GM12873 (cell line): ENCODE measurements around the gene PDE4D.

ENCODE experiments used
- TF ChIP-seq, protein P1 (sequence below): IDR thresholded peaks from 2 replicates; pipeline ENCODE4 v1.5.1; 2012; ENCODE audit warnings: low read depth, mild to moderate bottlenecking, moderate library complexity, low read length, control low read depth; ENCODE audit not compliant: insufficient read depth; ENCODE audit errors: missing control alignments

Gene PDE4D

DNA sequence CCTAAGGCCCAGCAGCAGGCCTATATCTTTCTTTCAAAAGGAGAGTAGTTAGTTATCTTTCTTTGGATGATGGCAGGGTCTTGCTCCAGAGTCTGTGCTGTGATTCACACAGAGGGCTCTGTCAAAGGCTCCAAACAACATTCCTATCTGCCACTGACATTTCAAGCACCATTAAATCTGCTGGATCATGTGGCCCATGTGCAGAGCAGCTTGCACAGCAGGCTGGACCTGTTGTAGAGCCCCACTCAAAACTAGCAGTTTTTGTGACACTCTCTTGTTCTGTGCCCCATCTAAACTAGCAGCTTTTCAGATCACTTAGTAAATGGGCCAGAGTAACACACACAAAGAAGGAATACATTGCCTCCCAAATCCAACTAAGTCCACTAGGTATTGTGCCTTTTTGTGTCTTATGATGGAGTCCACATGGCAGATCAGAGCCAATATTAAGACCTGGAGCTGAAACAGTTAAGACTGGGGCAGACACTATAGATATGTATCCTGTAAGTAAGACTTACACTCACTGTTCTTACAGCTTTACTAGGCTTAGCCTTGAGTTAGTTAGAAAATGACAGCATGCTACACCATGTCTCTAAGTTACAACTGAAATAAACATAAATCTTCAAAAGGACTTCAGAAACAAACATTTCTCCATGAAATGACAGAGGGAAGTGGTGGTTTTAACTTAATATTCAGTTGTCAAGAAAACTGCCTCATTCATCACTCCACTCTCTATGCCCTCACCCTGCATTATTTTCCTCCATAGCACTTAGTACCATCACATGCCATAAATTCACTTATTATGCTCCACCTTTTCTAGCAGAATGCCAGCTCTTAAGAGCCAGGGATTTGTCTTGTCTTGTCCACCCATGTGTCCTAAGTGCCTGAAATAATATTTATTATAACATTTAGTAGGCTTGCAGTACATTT, 909.7 kb downstream of the PDE4D start:
- TF ChIP-seq, protein P1, sequence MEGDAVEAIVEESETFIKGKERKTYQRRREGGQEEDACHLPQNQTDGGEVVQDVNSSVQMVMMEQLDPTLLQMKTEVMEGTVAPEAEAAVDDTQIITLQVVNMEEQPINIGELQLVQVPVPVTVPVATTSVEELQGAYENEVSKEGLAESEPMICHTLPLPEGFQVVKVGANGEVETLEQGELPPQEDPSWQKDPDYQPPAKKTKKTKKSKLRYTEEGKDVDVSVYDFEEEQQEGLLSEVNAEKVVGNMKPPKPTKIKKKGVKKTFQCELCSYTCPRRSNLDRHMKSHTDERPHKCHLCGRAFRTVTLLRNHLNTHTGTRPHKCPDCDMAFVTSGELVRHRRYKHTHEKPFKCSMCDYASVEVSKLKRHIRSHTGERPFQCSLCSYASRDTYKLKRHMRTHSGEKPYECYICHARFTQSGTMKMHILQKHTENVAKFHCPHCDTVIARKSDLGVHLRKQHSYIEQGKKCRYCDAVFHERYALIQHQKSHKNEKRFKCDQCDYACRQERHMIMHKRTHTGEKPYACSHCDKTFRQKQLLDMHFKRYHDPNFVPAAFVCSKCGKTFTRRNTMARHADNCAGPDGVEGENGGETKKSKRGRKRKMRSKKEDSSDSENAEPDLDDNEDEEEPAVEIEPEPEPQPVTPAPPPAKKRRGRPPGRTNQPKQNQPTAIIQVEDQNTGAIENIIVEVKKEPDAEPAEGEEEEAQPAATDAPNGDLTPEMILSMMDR, result no peak

DNA sequence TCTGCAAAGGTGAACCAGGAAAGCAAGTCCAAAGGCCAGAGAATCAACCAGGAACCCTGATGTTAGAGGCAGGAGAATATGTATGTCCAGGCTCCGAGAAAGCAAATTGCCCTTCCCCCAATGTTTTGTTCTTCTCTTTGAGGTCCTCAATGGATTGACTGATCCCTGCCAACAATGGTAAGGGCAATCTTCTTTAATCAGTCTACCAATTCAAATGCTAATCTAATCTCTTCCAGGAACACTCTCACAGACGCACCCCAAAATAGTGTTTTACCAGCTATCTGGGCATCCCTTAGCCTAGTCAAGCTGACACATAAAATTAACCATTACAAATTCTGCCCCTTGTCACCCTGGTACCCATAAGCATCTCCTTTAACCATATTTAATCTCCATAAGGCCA, 912.6 kb downstream of the PDE4D start:
- TF ChIP-seq, protein P1, result no peak

DNA sequence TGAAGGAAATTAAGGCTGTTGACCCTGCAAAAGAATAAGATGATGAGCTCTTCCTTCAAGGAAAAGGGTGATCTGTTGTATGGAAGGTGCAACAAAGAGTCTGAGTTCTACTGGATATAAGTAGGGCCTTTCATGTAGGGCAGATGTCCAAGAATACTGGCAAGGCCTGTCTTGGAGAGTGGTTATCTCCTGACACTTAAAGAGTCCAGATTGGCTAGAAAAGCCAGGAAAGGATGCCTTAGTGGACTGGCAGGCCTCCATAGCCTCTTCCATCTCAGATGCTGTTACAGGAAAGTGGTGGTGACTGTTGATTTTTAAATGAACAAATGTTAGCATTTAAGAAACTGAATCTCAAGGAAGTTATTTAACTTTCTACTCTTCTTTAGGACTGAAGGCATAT, 914.4 kb downstream of the PDE4D start:
- TF ChIP-seq, protein P1, result no peak

DNA sequence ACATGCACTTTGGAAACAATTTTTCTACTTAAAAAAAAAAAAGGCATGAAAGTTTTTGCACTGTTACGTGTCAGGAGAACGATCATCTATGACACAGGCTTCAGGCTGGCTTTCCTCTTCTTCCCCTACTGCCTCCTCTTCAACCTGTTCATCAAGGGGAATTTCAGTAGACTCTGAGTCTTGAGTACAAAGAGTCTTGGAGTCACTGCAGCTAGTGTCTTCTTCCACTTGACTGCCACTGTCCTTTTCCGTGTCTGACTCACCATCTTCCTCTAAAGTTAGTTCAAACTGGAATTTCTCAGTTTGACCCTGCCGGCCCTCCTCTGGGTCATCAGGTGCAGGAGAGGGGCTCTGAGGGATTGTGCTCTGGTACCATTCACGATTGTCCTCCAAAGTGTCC, 918.9 kb downstream of the PDE4D start:
- TF ChIP-seq, protein P1, result no peak

DNA sequence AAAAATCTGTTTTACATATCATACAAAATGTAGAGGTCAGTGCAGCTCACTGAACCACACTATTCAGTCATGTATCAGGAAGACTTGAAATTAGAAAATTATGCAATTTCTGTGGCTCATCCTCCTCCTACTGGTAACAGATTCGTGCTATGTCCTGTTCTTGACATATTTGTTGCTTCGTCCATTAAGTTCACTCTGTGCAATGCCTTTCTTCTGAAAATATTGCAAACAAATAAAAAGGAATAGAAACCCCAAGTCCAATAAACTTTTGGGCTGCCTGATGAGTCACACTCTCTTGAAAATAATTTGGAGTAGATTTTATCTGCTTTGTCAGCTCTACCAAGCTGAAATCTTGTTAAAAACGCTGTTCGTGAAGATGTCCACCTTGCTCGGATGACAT, 919.4 kb downstream of the PDE4D start:
- TF ChIP-seq, protein P1, result no peak

DNA sequence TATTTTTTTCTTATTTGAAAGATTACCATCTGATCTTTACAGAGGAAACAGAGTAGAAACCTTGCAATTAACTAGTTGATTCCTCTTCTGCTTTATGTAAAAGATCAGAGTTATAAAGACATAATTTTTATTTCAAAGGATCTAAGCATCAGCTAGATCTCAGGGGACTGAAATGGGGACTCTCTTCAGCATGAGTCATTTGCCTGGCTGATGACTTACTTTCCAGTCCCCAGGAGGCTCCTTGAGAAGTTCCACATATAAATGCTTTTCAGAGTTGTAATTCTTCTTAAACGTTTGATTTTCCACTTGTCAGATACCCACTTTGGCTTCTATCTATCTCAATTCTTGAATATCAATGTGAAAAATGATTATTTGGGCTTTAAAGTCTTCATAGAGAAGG, 921.2 kb downstream of the PDE4D start:
- TF ChIP-seq, protein P1, result no peak

DNA sequence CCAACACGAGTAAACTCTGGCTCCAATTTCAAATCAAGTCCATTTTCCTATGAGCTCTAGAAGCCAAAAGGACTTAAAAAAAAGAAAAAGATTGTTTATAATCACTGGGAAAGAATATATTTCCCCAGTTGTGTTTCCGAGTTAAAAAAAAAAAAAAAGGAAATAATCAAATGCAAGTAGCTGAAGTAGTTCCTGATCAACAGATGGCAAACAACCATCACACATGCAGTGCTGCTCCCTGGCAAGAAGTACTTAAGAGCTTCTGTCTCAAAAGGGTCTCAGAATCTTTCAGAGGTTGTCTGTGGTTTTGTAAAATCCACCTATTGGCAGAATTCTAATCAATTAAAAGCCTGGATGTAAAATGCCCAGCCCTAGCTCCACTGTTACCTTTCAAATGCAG, 922.8 kb downstream of the PDE4D start:
- TF ChIP-seq, protein P1, result no peak
